ENCODE measurements around the gene IFT20. TPM values are rescaled to one million over a fixed set of nuclear protein-coding genes. Genes with fewer than 3 reads are reported as not detected.

Gene IFT20
- total RNA-seq = 21.1 and 24.1 TPM in 2 replicates

- Mint-ChIP-seq H3K9me3 (no peaks in the 10 kb centered on the region), H3K27ac (peak within 1 kb of the TSS; percentile 89), H3K27me3 (ENCODE audit: low read depth) (no peaks in the 10 kb centered on the region), H3K4me1 (ENCODE audit: low read depth) (peaks cover 29% of the 10 kb centered on the region), H3K4me3 (ENCODE audit: low read depth) (peak within 1 kb of the TSS; percentile 97), H3K36me3 (ENCODE audit: low read depth) (peaks cover 5% of the 10 kb centered on the region)
- intact Hi-C loops (cut with micrococcal nuclease) = loop anchor here (1.0 to 10.0 kb wide), 4 partner anchors 17 to 291 kb away; partner anchors contain the start of genes NLK, POLDIP2, SARM1 and TMEM97
- peak; percentile 98 for DNase-seq (ENCODE audit: low spot score)
Observed at GRCh38 chr17:28335201-28335958, at the start of gene IFT20, which contains the start of gene TNFAIP1. Gene IFT20, minus strand, starts transcription at chr17:28335472. Its CDS starts 3,487 bp downstream, at chr17:28331985. Gene TNFAIP1, plus strand, starts transcription at chr17:28335761. Its CDS starts 3,761 bp downstream, at chr17:28339522.

- H3K4me1 Mint-ChIP-seq (ENCODE audit: low read depth) = peaks cover 20% of the 10 kb centered on the region
- peak overlapping the region; percentile 89 for H3K4me3 Mint-ChIP-seq (ENCODE audit: low read depth)
- DNase-seq (ENCODE audit: low spot score) = no peak
- intact Hi-C loops (cut with micrococcal nuclease) = no loop called here
- peak overlapping the region; percentile 75 for H3K27ac Mint-ChIP-seq
- peaks cover 36% of the 10 kb centered on the region for H3K36me3 Mint-ChIP-seq (ENCODE audit: low read depth)
- H3K27me3 Mint-ChIP-seq (ENCODE audit: low read depth) = peaks cover 7% of the 10 kb centered on the region
- H3K9me3 Mint-ChIP-seq = no peaks in the 10 kb centered on the region
Observed at GRCh38 chr17:28385037-28385400, 49.7 kb upstream of the IFT20 start.

- peak overlapping the region; percentile 75 for H3K27ac Mint-ChIP-seq
- H3K4me1 Mint-ChIP-seq (ENCODE audit: low read depth) = peaks cover 20% of the 10 kb centered on the region
- H3K4me3 Mint-ChIP-seq (ENCODE audit: low read depth) = peak overlapping the region; percentile 89
- no peaks in the 10 kb centered on the region for H3K9me3 Mint-ChIP-seq
- peak; percentile 59 for DNase-seq (ENCODE audit: low spot score)
- H3K27me3 Mint-ChIP-seq (ENCODE audit: low read depth) = peaks cover 7% of the 10 kb centered on the region
- intact Hi-C loops (cut with micrococcal nuclease) = no loop called here
- H3K36me3 Mint-ChIP-seq (ENCODE audit: low read depth) = peaks cover 31% of the 10 kb centered on the region
Observed at GRCh38 chr17:28384281-28385036, 49.2 kb upstream of the IFT20 start.

- no peak for DNase-seq (ENCODE audit: low spot score)
- peak overlapping the region; percentile 4 for H3K4me3 Mint-ChIP-seq (ENCODE audit: low read depth)
- no peaks in the 10 kb centered on the region for H3K9me3 Mint-ChIP-seq
- no peak overlapping the region for H3K27ac Mint-ChIP-seq
- intact Hi-C loops (cut with micrococcal nuclease) = no loop called here
- H3K27me3 Mint-ChIP-seq (ENCODE audit: low read depth) = peaks cover 7% of the 10 kb centered on the region
- peaks cover 24% of the 10 kb centered on the region for H3K36me3 Mint-ChIP-seq (ENCODE audit: low read depth)
- peaks cover 23% of the 10 kb centered on the region for H3K4me1 Mint-ChIP-seq (ENCODE audit: low read depth)
Observed at GRCh38 chr17:28381141-28381825, 46.0 kb upstream of the IFT20 start.

GRCh38 chr17:28379814-28380801 is 44.8 kb upstream of the IFT20 start:
- intact Hi-C loops (cut with micrococcal nuclease) = loop anchor here (10.0 kb wide), 1 partner anchor 65 kb away; the partner anchor contains the start of gene TMEM97
- Mint-ChIP-seq H3K27me3 (ENCODE audit: low read depth) (peaks cover 7% of the 10 kb centered on the region), H3K9me3 (no peaks in the 10 kb centered on the region), H3K4me1 (ENCODE audit: low read depth) (peaks cover 20% of the 10 kb centered on the region), H3K4me3 (ENCODE audit: low read depth) (no peak overlapping the region), H3K36me3 (ENCODE audit: low read depth) (peaks cover 21% of the 10 kb centered on the region), H3K27ac (no peak overlapping the region)
- no peak for DNase-seq (ENCODE audit: low spot score)

- no peaks in the 10 kb centered on the region for H3K9me3 Mint-ChIP-seq
- DNase-seq (ENCODE audit: low spot score) = no peak
- peaks cover 7% of the 10 kb centered on the region for H3K36me3 Mint-ChIP-seq (ENCODE audit: low read depth)
- peak overlapping the region; percentile 65 for H3K27ac Mint-ChIP-seq
- peaks cover 13% of the 10 kb centered on the region for H3K4me1 Mint-ChIP-seq (ENCODE audit: low read depth)
- H3K27me3 Mint-ChIP-seq (ENCODE audit: low read depth) = no peaks in the 10 kb centered on the region
- intact Hi-C loops (cut with micrococcal nuclease) = loop anchor here (10.0 kb wide), 1 partner anchor 58 kb away; the partner anchor contains the start of gene TMEM97
- H3K4me3 Mint-ChIP-seq (ENCODE audit: low read depth) = peak overlapping the region; percentile 84
Observed at GRCh38 chr17:28372945-28373274, 37.6 kb upstream of the IFT20 start.

- Mint-ChIP-seq H3K27ac (peak overlapping the region; percentile 65), H3K9me3 (no peaks in the 10 kb centered on the region), H3K36me3 (ENCODE audit: low read depth) (peaks cover 7% of the 10 kb centered on the region), H3K4me3 (ENCODE audit: low read depth) (peak overlapping the region; percentile 84), H3K27me3 (ENCODE audit: low read depth) (no peaks in the 10 kb centered on the region), H3K4me1 (ENCODE audit: low read depth) (peaks cover 13% of the 10 kb centered on the region)
- no peak for DNase-seq (ENCODE audit: low spot score)
- intact Hi-C loops (cut with micrococcal nuclease) = loop anchor here (10.0 kb wide), 1 partner anchor 58 kb away; the partner anchor contains the start of gene TMEM97
Observed at GRCh38 chr17:28372203-28372944, 37.1 kb upstream of the IFT20 start.

GRCh38 chr17:28371245-28372202 is 36.3 kb upstream of the IFT20 start, which contains the start of gene SARM1:
Gene SARM1, plus strand, starts transcription at chr17:28371694. Its CDS starts 339 bp downstream, at chr17:28372033.
- peaks cover 13% of the 10 kb centered on the region for H3K4me1 Mint-ChIP-seq (ENCODE audit: low read depth)
- peak; percentile 84 for DNase-seq (ENCODE audit: low spot score)
- H3K9me3 Mint-ChIP-seq = no peaks in the 10 kb centered on the region
- peaks cover 7% of the 10 kb centered on the region for H3K36me3 Mint-ChIP-seq (ENCODE audit: low read depth)
- H3K27ac Mint-ChIP-seq = peak within 1 kb of the TSS; percentile 93
- no peaks in the 10 kb centered on the region for H3K27me3 Mint-ChIP-seq (ENCODE audit: low read depth)
- peak within 1 kb of the TSS; percentile 95 for H3K4me3 Mint-ChIP-seq (ENCODE audit: low read depth)
- intact Hi-C loops (cut with micrococcal nuclease) = loop anchor here (1.0 to 10.0 kb wide), 3 partner anchors 14 to 57 kb away; partner anchors contain the start of genes IFT20, POLDIP2, TMEM97 and TNFAIP1

GRCh38 chr17:28370744-28371103 is 35.5 kb upstream of the IFT20 start:
- Mint-ChIP-seq H3K9me3 (no peaks in the 10 kb centered on the region), H3K4me3 (ENCODE audit: low read depth) (peak overlapping the region; percentile 95), H3K36me3 (ENCODE audit: low read depth) (peaks cover 7% of the 10 kb centered on the region), H3K27me3 (ENCODE audit: low read depth) (no peaks in the 10 kb centered on the region), H3K27ac (no peak overlapping the region), H3K4me1 (ENCODE audit: low read depth) (peaks cover 13% of the 10 kb centered on the region)
- intact Hi-C loops (cut with micrococcal nuclease) = loop anchor here (1.0 to 10.0 kb wide), 3 partner anchors 13 to 56 kb away; partner anchors contain the start of genes IFT20, POLDIP2, TMEM97 and TNFAIP1
- DNase-seq (ENCODE audit: low spot score) = no peak

- Mint-ChIP-seq H3K36me3 (ENCODE audit: low read depth) (peaks cover 7% of the 10 kb centered on the region), H3K4me3 (ENCODE audit: low read depth) (peak within 1 kb of the TSS; percentile 95), H3K4me1 (ENCODE audit: low read depth) (peaks cover 13% of the 10 kb centered on the region), H3K27ac (peak within 1 kb of the TSS; percentile 93), H3K27me3 (ENCODE audit: low read depth) (no peaks in the 10 kb centered on the region), H3K9me3 (no peaks in the 10 kb centered on the region)
- DNase-seq (ENCODE audit: low spot score) = no peak
- intact Hi-C loops (cut with micrococcal nuclease) = loop anchor here (10.0 kb wide), 1 partner anchor 55 kb away; the partner anchor contains the start of gene TMEM97
Observed at GRCh38 chr17:28370035-28370743, 34.9 kb upstream of the IFT20 start, which contains the start of gene VTN. Gene VTN, minus strand, starts transcription at chr17:28370307. Its CDS starts 104 bp downstream, at chr17:28370203.
